ENCODE results near the gene WDFY2. TPM values are rescaled to one million over a fixed set of nuclear protein-coding genes. Genes with fewer than 3 reads are reported as not detected.
"Not testable (repeated sequence)": the region's sequence is repeated elsewhere in the genome, so short reads cannot be mapped to it uniquely, and the experiment has no call there.

Gene WDFY2
- polyA plus RNA-seq, 3 donors: 9.6 to 13.2 (median 11.7) TPM

DNA sequence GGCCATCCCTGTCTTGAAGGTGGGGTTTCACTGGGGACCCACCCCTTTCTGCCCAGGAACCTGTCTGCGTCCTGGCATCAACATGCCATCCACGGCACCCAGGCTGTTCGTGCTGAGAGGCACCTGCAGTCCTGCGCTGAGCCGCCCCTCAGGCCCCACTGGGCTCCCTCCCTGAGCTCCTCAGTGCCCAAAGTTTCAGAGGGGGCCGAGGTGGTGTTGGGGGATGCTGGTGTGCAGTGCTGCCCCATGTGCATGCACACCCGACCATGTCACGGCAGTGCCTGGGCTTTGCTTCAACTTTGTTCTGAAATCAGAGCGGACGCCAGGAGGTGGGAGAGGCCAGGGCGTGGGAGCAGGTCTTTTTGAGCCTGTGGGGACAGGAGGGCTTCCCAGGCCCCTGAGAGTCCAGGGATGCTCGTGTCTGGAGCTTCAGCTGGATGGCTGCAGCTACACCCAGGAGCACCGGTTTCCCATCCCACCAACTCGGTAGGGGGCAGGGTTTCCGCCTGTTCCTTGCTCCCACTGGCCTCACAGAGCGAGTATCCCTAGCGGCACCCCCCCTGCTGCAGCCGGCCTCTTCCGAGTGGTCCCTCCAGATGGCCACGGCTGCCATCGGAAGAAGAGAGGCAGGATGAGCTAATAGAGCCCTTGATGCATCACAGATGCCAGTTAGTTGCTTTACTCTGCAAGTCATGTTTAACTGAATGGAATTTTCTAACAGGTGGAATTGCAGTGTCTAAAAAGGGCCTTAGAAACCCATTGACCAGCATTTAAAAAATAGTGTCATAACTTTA is 44.0 kb downstream of the WDFY2 start:
- no peak for DNase-seq (ENCODE audit: low read depth in 3 of 3, low spot score in 2 of 3)

GRCh38 chr13:51629491-51630287 is 45.4 kb downstream of the WDFY2 start:
- DNase-seq (ENCODE audit: low read depth in 3 of 3, low spot score in 2 of 3): no peak

- DNase-seq (ENCODE audit: low read depth in 3 of 3, low spot score in 2 of 3): no peak
Measured at GRCh38 chr13:51630288-51630615, 46.0 kb downstream of the WDFY2 start.

DNA sequence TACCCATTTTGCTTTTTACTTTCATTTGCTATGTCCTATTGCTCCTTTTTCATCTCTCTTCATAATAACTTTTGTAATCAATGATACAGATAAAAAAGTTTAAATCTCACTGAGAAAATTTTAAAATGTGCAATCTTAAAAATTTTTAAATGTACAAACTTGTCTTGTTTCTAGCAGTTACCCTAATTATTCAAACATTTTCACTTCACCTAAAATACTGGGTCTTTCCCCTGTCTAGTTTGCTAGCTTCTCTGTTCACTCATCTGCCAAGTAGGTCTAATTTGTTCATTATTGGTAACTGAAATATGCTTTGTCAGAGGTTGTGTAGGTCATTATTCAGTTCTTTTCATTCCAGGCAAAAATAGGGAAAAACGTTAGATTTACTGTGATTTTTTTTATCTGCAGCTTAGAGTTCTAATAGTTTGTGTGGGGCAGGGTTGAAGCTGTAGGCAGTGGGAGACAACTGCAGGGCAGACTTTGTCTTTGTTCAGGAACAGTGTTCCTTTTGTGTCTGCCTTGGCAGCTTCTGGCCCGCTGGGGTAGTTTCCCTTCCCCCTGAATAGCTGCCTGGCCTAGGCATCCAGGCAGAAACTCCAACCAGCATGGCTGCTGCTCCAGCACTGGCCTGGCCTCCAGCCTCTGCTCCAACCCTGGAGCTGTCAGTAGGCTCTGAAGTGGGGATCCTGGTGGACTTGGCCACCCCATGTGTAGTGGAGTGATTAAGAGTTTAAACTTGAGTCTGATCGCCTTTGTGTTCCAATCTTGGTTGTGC is 48.5 kb downstream of the WDFY2 start:
- DNase-seq (ENCODE audit: low read depth in 3 of 3, low spot score in 2 of 3): no peak

- DNase-seq (ENCODE audit: low read depth in 3 of 3, low spot score in 2 of 3): no peak
Measured at GRCh38 chr13:51635137-51635878, 51.0 kb downstream of the WDFY2 start.

DNA sequence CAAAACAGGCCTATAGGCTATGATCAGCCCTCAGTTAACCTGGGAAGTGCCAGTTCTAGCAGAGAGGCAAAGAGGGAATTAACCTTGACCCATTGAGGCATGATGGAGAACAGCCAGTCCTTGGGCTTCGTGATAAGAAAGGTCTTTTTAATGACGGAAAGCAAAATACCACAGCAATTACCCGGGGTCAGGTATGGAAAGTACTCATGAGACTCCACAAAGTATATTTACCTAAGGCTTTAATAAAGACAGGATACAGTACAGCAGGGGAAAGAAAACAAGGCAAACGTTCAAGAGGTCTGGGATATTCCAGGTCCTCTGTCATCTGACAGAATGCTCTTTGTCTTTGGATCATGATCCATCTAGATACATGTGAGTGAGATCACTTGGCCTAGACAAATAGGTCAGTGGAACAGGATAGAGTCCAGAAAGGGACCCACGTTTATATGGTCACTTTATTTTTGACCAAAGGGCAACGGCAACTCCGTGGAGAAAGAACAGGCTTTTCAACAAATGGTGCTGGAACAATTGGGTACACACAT is 52.2 kb downstream of the WDFY2 start:
- no peak for DNase-seq (ENCODE audit: low read depth in 3 of 3, low spot score in 2 of 3)

- DNase-seq (ENCODE audit: low read depth in 3 of 3, low spot score in 2 of 3): no peak
Measured at GRCh38 chr13:51637852-51638215, 53.6 kb downstream of the WDFY2 start.

DNA sequence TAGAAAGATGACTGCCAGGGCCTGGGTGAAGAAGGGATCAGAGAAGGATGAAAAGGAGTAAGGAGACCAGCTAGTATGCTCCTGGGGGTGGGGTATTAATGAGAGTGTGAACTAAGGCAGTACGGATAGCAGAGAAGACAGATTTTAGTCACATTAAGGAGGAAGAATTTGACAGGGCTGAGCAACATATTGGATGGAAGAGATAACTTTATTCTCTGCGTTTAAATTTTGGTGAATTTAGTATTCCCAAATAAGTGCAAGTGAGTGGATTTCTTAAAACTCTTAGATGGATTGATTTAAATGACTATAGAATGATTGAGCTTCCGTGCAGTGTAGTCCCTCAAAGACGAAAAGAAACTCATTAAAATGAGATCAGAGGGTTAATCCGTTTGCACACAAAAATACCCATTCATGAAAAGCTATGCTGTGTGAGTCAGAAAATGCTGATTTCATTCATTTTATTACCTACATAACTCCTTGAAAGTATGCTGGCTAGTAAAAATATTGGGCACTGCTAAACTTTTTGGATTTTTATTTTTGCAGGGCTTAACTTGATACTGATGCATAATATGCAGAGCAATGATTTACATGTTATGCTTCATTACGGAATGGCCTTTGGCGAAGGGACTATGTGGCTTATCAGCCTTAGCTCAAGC is 54.1 kb downstream of the WDFY2 start:
- no peak for DNase-seq (ENCODE audit: low read depth in 3 of 3, low spot score in 2 of 3)

DNA sequence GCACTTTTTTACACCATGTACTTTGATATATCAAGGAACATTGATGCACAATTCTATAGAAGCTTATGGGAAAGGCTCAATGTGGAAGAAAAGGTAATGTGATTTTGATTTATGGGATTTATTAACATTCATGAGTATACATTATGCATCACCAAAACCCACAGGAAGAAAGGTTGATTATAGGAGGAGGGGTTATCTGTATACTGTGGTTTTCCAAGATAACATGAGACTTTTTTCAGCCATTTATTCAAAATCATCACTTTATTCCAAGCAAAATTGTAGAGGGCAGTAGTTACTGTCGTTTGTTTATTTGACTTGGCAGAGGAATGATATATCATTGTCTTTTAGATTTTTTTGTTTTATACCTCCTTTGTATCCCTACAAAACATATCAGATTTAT is 54.9 kb downstream of the WDFY2 start:
- no peak for DNase-seq (ENCODE audit: low read depth in 3 of 3, low spot score in 2 of 3)

DNA sequence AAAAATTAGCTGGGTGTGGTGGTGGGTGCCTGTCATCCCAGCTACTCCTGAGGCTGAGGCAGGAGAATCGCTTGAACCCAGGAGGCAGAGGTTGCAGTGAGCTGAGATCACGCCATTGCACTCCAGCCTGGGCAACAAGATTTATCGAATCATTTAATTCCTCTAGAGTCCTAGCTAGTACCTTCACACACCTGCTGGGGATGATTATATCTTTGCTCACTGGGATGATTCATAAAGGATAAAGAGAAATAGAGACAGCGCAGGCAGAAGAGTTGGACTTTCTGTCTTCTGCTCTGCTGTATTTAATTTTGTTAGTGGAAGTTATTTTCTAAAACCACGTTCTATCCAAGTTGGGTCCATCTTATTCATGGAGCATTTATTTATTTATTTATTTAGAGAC is 56.4 kb downstream of the WDFY2 start:
- not testable (repeated sequence) for DNase-seq (ENCODE audit: low read depth in 3 of 3, low spot score in 2 of 3)

DNA sequence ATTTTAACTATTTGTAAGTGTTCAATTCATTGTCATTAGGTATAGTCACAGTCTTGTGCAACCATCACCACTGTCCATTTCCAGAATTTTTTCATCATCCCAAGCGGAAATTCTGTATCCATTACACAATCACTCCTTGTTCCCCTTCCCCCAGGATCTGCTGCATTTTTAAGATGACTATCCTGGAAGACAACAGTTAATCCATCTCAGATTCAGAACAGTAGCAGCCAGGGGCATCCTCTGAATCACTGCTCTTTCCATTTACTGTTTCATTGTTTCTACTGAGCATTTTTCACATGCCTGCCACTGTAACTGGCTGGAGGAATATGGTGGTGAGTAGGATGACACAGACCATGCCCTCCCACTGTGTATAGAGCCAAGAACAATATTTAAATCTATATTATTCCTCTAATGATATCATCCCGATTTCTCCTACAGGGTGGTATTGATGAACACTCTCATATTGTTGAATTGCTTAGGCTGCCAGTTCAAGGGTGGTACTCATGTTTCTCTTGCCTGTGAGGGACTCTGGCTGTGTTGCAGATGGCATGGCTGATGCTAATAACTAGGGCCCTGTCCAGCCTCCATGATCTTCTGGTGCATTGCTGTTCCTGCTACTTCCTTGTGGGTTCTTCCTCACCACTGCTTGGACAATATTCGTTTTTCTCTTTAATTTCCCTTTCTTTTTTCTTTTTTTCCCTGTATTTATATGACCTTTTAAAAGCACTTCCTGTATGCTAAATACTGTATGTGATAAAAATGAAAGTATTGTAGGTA is 59.0 kb downstream of the WDFY2 start:
- DNase-seq (ENCODE audit: low read depth in 3 of 3, low spot score in 2 of 3): no peak

GRCh38 chr13:51643882-51644281 is 59.6 kb downstream of the WDFY2 start:
- no peak for DNase-seq (ENCODE audit: low read depth in 3 of 3, low spot score in 2 of 3)

DNA sequence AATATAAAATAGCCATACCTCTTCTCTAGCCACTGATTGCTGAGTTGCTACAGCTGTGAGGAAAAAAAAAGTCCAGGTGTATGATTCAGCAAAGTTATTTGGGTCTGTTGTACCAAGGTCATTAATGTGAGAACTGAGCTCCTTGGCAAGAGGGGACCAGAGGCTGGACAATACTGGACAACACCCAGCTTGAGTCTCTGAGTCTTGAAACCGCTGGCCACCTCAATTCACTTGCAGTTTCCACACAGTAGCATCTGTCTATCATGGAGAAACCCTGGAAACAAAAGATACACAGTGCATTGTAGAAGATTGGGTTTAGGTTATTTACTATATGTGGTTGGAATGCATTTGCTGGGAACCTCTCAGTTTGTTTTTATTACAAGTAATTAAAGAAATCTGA is 60.4 kb downstream of the WDFY2 start:
- no peak for DNase-seq (ENCODE audit: low read depth in 3 of 3, low spot score in 2 of 3)

DNA sequence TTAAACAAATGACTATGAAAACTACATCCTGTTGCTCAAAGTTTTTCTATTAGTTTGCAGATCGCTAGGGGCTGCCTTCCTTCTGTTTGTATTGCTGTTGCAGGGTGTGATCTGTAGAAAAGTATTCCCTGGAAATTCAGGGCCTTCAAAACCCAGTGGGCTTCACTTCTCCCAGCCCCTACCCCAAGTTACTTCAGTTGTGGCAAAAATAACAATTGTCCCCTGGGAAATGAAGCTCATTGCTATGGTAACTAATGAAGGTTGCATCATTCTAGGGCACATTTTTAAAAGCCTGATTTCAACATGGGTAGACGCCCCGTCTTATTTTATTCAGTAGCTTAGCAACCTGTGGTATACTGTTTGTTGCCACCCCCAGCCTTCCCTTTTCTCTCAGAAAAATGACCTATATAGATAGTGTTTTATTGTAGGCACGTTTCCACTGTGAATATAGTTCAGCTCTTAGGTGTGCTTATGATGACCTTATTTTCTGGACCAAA is 60.9 kb downstream of the WDFY2 start:
- no peak for DNase-seq (ENCODE audit: low read depth in 3 of 3, low spot score in 2 of 3)

- DNase-seq (ENCODE audit: low read depth in 3 of 3, low spot score in 2 of 3): no peak
Measured at GRCh38 chr13:51645761-51646670, 61.8 kb downstream of the WDFY2 start.

DNA sequence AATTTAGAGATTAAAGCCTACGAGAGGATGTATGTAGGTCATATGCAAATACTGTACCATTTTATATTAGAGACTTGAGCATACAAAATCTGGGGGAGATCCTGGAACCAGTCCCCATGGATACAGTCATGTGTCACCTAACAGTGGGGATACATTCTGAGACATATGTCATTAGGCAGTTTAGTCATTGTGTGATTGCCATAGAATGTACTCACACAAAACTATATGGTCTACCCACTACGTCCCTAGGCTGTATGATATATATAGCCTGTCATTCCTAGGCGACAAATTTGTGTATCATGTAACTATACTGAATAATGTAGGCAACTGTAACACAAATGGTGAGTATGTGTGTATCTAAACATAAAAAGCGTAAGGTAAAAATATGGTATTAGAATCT is 62.8 kb downstream of the WDFY2 start:
- DNase-seq (ENCODE audit: low read depth in 3 of 3, low spot score in 2 of 3): no peak

DNA sequence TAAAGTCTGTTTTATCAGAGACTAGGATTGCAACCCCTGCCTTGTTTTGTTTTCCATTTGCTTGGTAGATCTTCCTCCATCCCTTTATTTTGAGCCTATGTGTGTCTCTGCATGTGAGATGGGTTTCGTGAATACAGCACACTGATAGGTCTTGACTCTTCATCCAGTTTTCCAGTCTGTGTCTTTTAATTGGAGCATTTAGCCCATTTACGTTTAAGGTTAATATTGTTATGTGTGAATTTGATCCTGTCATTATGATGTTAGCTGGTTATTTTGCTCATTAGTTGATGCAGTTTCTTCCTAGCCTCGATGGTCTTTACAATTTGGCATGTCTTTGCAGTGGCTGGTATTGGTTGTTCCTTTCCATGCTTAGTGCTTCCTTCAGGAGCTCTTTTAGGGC is 67.9 kb downstream of the WDFY2 start:
- DNase-seq (ENCODE audit: low read depth in 3 of 3, low spot score in 2 of 3): not testable (repeated sequence)
